Aorta (tissue), 5 donors: ENCODE results near the gene LRCOL1. TPM values are rescaled to one million over a fixed set of nuclear protein-coding genes. Genes with fewer than 3 reads are reported as not detected.

ENCODE experiments used
- ATAC-seq: fragments of 200-7000 bp; cut with Tn5 transposase; one replicate; pipeline ENCODE4 v1.9.1; 2022; ENCODE audit warnings: moderate library complexity; ENCODE audit not compliant: low FRiP score
- DNase-seq, 2 donors: peaks; one replicate each; pipeline ENCODE4 v3.0.0-alpha.2; 2020
- H3K27ac ChIP-seq, 2 donors: one replicate each; pipeline ENCODE4 v1.5.1; 2013; ENCODE audit warnings: low read length in 2 of 2, mild to moderate bottlenecking in 2 of 2, moderate library complexity in 2 of 2, control low read depth in 1 of 2, inconsistent platforms in 1 of 2, low read depth in 1 of 2
- H3K27me3 ChIP-seq, 2 donors: one replicate each; pipeline ENCODE4 v1.6.1; 2013; ENCODE audit warnings: control low read depth in 1 of 2, low read length in 1 of 2, mild to moderate bottlenecking in 1 of 2, moderate library complexity in 1 of 2; ENCODE audit not compliant: insufficient read depth in 2 of 2, control insufficient read depth in 1 of 2
- H3K36me3 ChIP-seq, 2 donors: one replicate each; pipeline ENCODE4 v1.6.1; 2013; ENCODE audit warnings: control low read depth in 1 of 2, low read length in 1 of 2, mild to moderate bottlenecking in 1 of 2; ENCODE audit not compliant: insufficient read depth in 2 of 2, control insufficient read depth in 1 of 2
- H3K4me1 ChIP-seq, 2 donors: one replicate each; pipeline ENCODE4 v1.6.1; 2013; ENCODE audit warnings: low read length in 2 of 2, control low read depth in 1 of 2, mild to moderate bottlenecking in 1 of 2, moderate library complexity in 1 of 2; ENCODE audit not compliant: insufficient read depth in 2 of 2, control insufficient read depth in 1 of 2
- H3K4me3 ChIP-seq, 2 donors: one replicate each; pipeline ENCODE4 v1.5.1; 2013; ENCODE audit warnings: low read length in 2 of 2, control low read depth in 1 of 2, mild to moderate bottlenecking in 1 of 2
- H3K9me3 ChIP-seq: one replicate; pipeline ENCODE4 v1.6.1; 2013; ENCODE audit warnings: mild to moderate bottlenecking, low read length; ENCODE audit not compliant: control insufficient read depth
- WGBS, 2 donors: extraction: QIAGEN DNeasy Blood & Tissue Kit; methylation state at CpG; one replicate each; pipeline ENCODE4 v1.1.7; 2013; 5-methylcytosine and 5-hydroxymethylcytosine counted together
- intact Hi-C, 2 donors: fragments of 100-400 bp; cut with DNase I; formaldehyde crosslinking; loops; one replicate each; pipeline versions ENCODE4 v1.14.2 to v1.15.0; 2022
- polyA plus RNA-seq, 2 donors: library from polyadenylated mRNA; stranded (reverse); fragments of 200-250 nt; gene quantifications; one replicate each; pipeline ENCODE4 v1.2.3, GENCODE V29; 2013
- total RNA-seq, 2 donors: library from RNA; stranded (reverse); fragmentation: NEBNext Ultra II Directional; extraction: Animal tissue kit (Norgen Biotek cat#: 25700); gene quantifications; one replicate each; pipeline ENCODE4 v1.2.1, GENCODE V29; 2021
- donor health status: healthy with polysubstance abuse.
- donor health status: Bipolar disorder and iron deficiency.
- donor health status: DM: no; HTN: no; CAD: no.
- donor health status: DM: no; HTN: no; CAD: no.
- donor health status: DM: yes; HTN: yes; CAD: no.

Gene LRCOL1
- total and polyA plus RNA-seq, 4 donors = 0.59 to 1.2 TPM; not detected in 2

DNA sequence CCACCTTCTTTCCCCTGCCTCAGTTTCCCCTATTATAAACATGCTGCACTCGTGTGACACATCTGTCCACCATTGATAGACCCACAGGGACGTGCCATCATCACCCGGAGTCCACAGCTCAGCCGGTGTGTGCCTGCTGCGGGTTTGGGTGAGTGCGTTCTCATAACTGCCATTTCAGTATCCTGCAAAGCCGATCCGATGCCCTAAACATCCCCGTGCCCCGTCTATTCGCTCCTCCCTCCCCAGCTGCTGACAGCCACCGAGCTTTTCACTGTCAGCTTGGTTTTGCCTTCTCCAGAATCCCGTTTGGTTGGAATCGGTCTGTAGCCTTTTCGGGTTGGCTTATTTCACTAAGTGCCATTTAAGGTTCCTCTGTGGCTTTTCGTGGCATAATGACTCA is 3.9 kb downstream of the LRCOL1 start:
- intact Hi-C loops = no loop called here
- H3K27me3 ChIP-seq = no peaks in the 10 kb centered on the region
- no peak for ATAC-seq

DNA sequence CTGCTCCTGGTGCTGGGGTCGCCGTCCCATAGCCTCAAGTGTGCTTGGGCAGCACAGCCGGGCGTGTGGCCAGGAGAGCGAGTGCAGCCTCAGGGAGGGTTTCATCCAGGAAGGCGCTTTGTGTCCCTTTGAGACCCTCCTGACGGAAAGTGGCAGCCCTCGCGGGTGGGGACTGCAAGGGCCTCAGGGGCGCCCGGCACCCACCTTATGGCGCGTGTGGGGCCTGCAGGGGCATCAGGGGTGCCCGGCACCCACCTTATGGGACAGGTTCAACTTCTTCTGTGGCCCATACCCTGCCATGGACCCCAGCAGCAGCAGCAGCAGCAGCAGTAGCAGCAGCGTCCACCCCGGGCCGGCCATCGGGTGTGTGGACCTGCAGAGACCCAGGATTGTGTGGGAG is 4.5 kb downstream of the LRCOL1 start:
- no peaks in the 10 kb centered on the region for H3K9me3 ChIP-seq
- DNase-seq (peak in 1 of 2 donors; percentile 68), ATAC-seq (no peak)
- no peak overlapping the region for H3K27ac ChIP-seq
- no peak overlapping the region for H3K4me3 ChIP-seq
- H3K4me1 ChIP-seq = no peaks in the 10 kb centered on the region
- 81 to 87% methylated on average over 18 of the region's 18 CpGs for WGBS, 2 donors
- intact Hi-C loops = no loop called here
- H3K36me3 ChIP-seq = no peaks in the 10 kb centered on the region
- H3K27me3 ChIP-seq = no peaks in the 10 kb centered on the region

More for the DNA sequence above, 3.9 kb downstream of the LRCOL1 start:
- no peaks in the 10 kb centered on the region for H3K36me3 ChIP-seq
- H3K27ac ChIP-seq = no peak overlapping the region
- no peak overlapping the region for H3K4me3 ChIP-seq
- peaks cover 2% of the 10 kb centered on the region for H3K9me3 ChIP-seq
- H3K4me1 ChIP-seq = no peaks in the 10 kb centered on the region
- DNase-seq = no peak
- WGBS, 2 donors = 35 to 42% methylated on average over 16 of the region's 16 CpGs

DNA sequence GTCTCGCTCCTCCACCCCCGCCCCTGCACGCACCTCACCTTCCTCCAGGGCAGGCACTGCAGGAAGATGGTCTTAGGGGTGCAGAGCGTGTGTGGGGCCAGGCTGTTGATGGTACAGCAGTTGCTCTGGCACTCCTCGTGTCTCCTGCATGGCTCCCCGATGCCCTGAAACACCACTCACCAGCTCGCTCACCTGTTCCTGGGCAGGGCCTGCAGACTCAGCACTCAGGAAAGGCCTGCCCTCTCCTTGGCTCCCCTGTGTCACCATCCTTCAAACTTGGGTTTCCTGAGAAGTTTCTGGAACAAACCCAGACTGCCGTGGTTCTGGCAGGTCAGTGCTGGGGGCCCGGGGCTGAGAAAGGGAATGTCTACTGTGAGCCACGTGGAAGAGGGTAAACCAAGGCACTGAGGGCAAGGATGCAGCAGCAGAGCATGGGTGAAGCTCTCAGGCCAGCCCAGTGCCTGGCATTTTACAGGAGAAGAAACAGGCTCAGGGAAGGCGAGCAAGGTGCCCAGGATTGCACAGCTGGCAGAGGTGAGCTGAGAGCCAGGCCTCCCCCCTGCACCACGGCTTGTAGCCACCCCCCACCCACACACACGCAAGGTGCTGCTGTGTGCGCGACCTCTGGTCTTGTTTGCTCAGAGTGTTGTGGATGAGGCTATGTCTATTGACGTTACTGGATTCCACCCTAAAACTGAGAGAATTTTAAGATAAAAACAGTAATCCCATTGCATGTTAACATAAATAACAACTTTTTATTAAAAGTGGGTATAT is 5.5 kb downstream of the LRCOL1 start:
- intact Hi-C loops = no loop called here
- H3K9me3 ChIP-seq = no peaks in the 10 kb centered on the region
- no peaks in the 10 kb centered on the region for H3K36me3 ChIP-seq
- no peaks in the 10 kb centered on the region for H3K4me1 ChIP-seq
- no peak overlapping the region for H3K4me3 ChIP-seq
- ATAC-seq = no peak
- H3K27ac ChIP-seq = no peak overlapping the region
- no peak for DNase-seq
- no peaks in the 10 kb centered on the region for H3K27me3 ChIP-seq
- 79 to 80% methylated on average over 16 of the region's 16 CpGs for WGBS, 2 donors

DNA sequence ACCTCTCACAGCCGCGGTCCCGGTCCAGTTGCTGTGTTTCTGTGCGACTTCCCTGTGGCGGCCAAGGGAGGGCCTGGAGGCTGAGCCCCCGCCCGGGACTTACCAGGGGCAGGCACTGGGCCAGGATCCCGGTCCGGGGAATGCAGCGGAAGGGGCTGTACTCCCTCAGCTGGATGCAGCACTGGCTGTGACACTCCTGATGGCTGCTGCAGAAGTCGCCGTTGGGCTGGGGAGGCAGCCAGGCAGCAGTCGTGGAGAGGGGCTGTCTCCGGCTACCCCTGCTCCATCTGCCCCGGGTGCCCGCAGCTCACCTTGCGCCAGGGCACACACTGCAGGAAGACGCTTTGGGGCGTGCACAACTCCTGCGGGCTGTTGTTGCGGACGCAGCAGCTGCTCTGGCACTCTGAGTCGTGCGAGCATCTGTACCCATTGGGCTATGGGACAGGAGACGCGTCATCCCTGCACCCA is 6.2 kb downstream of the LRCOL1 start:
- ATAC-seq (no peak), DNase-seq (peak in 1 of 2 donors; percentile 56)
- Histone ChIP-seq H3K27ac (no peak overlapping the region), H3K36me3 (no peaks in the 10 kb centered on the region), H3K9me3 (no peaks in the 10 kb centered on the region), H3K4me1 (no peaks in the 10 kb centered on the region), H3K27me3 (no peaks in the 10 kb centered on the region), H3K4me3 (no peak overlapping the region)
- intact Hi-C loops = no loop called here
- 24 to 27% methylated on average over 26 of the region's 26 CpGs for WGBS, 2 donors

DNA sequence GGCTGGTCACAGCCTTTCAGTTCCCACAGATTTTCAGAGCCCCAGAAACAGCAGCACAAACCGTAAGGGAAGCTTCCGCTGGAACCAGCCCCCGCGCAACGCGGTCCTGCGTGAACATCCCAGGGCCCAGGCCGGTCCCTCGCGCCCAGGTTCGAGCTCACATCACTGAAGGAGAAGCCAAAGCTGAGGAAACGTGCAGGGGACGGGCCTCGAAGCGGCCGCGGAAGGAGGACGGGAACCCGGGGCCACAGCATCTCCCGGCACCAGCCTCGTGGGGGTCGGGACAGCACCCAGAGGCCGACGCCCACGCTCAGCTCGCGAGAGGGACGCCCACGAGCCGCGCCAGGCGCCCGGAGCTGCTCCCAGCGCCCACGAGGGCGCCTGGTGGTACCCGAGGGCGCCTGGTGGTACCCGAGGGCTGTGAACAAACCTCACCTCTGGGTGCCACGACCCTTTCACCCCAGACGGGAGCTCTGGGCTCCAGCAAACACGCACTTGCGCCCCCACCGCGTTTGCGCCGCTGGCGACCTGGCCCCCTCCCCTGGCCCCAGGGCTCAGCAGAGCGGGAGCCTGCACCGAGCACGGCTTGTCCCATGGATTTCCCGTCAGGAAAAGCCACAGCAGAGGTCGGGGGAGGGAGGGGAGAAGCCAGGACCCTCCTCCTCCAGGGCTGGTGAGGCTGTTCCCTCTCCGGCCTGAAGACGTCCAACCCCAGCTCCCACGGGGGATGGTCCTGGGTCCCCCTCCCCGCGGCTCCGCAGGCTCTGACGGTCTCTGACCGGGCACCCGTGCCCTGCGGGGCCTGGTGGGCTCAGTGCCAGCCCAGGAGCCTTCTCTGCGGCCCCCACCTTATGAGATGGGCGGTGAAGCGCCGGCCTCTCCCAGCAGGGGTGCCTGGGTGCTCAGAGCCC is 6.9 kb downstream of the LRCOL1 start:
- DNase-seq = peak in 1 of 2 donors; percentile 32
- H3K27ac ChIP-seq = no peak overlapping the region
- 35 to 48% methylated on average over 62 to 67 of the region's 67 CpGs for WGBS, 2 donors
- no peaks in the 10 kb centered on the region for H3K27me3 ChIP-seq
- no peak for ATAC-seq
- no peak overlapping the region for H3K4me3 ChIP-seq
- intact Hi-C loops = no loop called here
- no peaks in the 10 kb centered on the region for H3K4me1 ChIP-seq
- no peaks in the 10 kb centered on the region for H3K36me3 ChIP-seq
- no peaks in the 10 kb centered on the region for H3K9me3 ChIP-seq

DNA sequence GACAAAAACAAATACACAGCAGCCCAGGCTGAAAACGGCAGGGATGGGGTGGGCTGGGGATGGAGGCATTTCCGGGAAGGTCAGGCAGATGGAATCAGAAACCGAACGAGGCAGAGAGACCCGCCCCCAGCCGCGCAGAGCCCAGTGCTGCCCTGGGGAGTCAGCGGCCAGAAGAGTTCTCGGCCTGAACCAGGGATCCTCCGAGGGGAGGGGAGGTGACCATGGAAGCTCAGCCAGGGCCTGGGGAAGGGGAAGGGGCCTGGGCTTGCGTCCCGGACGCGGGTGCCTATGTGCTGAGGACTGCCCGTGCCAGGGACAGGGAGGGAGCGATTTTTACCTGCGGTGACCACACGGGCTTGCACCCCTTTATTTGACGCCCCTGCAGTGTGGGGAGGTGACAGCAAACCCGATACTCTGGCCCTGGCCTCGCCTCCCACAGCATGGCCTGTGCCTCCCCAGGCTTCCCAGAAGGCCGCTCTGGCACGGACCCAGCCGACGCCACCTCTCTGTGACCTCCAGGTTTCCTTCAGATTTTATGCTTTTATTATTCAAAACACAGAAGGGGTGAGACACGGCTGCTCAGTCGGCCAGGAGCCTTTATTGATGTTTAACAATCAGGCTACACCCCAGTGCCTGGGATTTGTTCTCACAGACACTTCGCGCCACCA is 7.7 kb downstream of the LRCOL1 start:
- no peaks in the 10 kb centered on the region for H3K27me3 ChIP-seq

DNA sequence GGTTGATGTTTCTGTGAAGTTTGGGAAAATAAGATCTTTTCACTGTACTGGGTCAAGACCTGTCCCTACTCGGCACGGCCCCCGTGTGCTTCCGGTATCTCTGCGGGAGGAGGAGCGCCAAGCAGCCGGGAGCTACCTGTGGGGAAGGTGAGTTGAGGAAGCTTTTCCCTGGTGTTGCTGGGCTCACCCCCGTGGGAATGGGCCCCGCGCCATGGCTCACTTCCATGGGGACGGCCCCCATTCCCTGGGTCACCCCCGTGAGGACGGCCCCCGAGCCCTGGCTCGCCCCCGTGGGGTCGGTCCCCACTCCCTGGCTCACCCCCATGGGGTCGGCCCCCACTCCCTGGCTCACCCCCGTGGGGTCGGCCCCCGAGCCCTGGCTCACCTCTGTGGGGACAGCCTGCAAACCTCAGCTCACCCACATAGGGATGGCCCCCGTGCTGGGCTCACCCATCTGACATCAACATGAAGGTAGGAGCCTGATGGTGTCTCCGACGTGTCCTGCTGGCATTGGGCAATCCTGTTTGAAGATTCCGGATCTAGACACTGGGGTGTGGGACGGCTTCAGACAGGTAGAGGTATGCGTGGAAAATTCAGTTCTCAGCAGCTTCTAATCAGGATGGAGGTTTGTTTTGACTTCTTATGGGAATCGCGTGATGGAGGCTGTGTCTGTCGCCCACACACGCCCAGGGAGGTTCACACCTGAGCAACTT is 9.1 kb downstream of the LRCOL1 start:
- intact Hi-C loops = no loop called here
- no peaks in the 10 kb centered on the region for H3K27me3 ChIP-seq
- H3K9me3 ChIP-seq = no peaks in the 10 kb centered on the region
- ATAC-seq (no peak), DNase-seq (peak in 1 of 2 donors; percentile 45)
- 73 to 79% methylated on average over 31 of the region's 31 CpGs for WGBS, 2 donors
- no peak overlapping the region for H3K27ac ChIP-seq
- H3K4me3 ChIP-seq = no peak overlapping the region
- no peaks in the 10 kb centered on the region for H3K4me1 ChIP-seq
- no peaks in the 10 kb centered on the region for H3K36me3 ChIP-seq

More for the DNA sequence above, 7.7 kb downstream of the LRCOL1 start:
- intact Hi-C loops = no loop called here
- no peaks in the 10 kb centered on the region for H3K4me1 ChIP-seq
- no peak overlapping the region for H3K27ac ChIP-seq
- H3K9me3 ChIP-seq = no peaks in the 10 kb centered on the region
- DNase-seq = peak in 1 of 2 donors; percentile 44
- ATAC-seq = no peak
- WGBS, 2 donors = 43 to 51% methylated on average over 29 of the region's 29 CpGs
- no peak overlapping the region for H3K4me3 ChIP-seq
- H3K36me3 ChIP-seq = no peaks in the 10 kb centered on the region
